ENCODE results near the gene MYH11.

- TF ChIP-seq CTCF (conservative IDR thresholded peaks at IDR 0.05 in 1 of 2, IDR thresholded peaks at IDR 0.05 in 1 of 2; ENCODE audit: extremely low read depth in 1 of 2, insufficient read depth in 1 of 2, low read depth in 1 of 2, low read length in 2 of 2) (no peak), EZH2 (IDR thresholded peaks at IDR 0.05; ENCODE audit: borderline replicate concordance, low read length) (no peak)
Measured at GRCh38 chr16:15855704-15856003, 1.2 kb downstream of the MYH11 start.

All from mammary epithelial cell (primary cell).